ENCODE results near the gene ZNF48.

The ZNF48 gene

GRCh38 chr16:30407102-30407803 is 12.0 kb downstream of the ZNF48 start, which contains the start of gene ZNF771:
Gene ZNF771, plus strand, starts transcription at chr16:30407606. Its CDS starts 448 bp downstream, at chr16:30408054.
- peak; percentile 92 to 96 for DNase-seq (ENCODE audit: low read depth in 2 of 2)

GRCh38 chr16:30407804-30408534 is 12.7 kb downstream of the ZNF48 start:
- DNase-seq (ENCODE audit: low read depth in 2 of 2) = no peak

GRCh38 chr16:30409125-30410060 is 14.2 kb downstream of the ZNF48 start:
- DNase-seq (ENCODE audit: low read depth in 2 of 2) = peak; percentile 88 to 96

DNA sequence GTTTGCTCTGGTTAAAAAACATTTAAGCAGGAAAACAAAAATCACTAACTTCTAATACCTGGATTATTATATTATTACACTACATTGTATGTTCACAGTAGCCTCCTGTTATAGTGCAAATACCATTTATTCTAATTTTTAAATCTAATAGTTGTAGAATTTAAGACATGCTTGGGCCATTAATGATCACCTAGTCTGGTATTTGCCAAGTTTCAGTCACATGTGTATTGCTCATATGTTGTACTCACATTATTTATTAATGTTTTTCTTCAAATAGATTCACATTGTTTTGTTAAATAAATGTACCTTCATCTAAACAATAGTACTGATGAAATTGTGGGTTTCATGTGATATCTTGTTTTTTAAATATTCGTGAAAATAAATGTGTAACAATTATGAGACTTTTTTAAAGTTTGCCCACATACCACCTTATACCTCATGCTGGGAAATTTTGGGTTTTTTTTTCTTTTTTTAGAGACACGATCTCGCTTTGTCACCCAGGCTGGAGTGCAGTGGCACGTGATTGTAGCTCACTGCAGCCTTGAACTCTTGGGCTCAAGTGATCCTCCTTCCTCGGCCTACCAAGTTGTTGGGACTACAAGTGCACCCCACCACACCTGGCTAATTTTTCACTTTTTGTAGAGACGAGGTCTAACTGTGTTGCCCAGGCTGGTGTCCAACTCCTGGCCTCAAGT is 18.0 kb downstream of the ZNF48 start:
- DNase-seq (ENCODE audit: low read depth in 2 of 2) = no peak

DNA sequence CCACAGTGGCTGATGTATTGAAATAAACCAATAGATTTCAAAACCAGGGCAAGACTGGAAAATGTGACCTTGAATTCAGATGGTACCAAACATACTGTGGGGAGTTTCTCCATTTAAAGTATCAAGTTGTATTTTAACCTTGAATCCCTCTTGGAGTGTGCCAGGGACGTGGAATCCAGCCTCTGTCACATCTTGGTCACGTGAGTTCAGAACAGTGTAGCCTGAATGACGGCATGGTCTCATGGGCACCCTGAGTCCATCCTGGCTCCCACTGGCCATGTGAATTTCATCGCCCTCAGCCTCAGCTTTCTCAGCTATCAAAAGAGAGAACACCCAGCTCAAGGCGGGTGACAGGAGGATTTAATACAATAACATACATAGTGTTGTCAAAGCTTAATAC is 18.9 kb downstream of the ZNF48 start:
- no peak for DNase-seq (ENCODE audit: low read depth in 2 of 2)

- no peak for DNase-seq (ENCODE audit: low read depth in 2 of 2)
Measured at GRCh38 chr16:30416047-30416603, 20.9 kb downstream of the ZNF48 start.

DNA sequence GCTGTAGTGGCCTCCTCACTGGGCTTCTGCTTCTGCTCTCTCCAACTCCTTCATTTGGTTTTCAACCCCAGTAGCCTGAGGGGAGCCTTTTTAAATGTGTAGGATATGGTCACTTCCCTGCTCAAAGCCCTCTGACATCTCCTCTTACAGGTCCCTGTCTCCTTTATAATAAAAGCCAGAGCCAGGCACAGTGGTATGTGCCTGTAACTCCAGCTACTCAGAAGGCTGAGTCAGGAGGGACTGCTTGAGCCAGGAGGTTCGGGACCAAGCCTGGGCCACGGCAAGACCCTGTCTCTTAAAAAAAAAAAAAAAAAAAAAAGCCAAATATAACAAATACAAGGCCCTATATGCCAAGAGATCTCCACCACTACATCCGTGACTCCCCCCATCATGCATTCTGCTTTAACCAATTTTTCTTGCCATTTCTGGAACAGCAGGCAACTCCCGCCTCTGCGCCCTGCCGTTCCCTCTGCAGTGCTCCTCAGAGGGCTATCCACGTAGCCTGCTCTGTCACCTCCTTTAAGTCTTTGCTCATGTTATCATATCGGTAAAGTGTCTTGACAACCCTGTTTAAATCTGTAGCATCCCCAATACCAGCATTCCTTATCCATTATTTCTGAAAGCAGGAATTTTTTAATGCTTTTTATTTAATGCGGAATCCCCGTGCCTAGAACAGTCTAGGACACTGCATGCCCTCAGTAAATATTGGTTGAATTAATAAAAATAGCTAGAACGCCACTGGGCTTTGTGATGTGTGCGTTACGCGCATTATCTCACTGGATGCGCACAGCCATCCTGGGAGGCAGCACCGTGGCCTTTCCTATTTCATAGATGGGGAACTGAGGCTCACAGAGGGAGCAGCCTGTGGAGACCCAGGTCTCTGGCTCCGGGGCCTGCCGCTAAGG is 21.7 kb downstream of the ZNF48 start:
- no peak for DNase-seq (ENCODE audit: low read depth in 2 of 2)

DNA sequence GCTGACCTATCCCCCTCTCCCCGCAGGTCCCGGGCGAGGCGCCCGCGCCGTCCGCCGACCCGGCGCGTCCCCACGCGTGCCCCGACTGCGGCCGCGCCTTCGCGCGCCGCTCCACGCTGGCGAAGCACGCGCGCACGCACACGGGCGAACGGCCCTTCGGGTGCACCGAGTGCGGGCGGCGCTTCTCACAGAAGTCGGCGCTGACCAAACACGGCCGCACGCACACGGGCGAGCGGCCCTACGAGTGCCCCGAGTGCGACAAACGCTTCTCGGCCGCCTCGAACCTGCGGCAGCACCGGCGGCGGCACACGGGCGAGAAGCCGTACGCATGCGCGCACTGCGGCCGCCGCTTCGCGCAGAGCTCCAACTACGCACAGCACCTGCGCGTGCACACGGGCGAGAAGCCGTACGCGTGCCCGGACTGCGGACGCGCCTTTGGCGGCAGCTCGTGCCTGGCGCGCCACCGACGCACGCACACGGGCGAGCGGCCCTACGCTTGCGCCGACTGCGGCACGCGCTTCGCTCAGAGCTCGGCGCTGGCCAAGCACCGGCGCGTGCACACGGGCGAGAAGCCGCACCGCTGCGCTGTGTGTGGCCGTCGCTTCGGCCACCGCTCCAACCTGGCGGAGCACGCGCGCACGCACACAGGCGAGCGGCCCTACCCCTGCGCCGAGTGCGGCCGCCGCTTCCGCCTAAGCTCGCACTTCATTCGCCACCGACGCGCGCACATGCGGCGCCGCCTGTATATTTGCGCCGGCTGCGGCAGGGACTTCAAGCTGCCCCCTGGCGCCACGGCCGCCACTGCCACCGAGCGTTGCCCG is 22.5 kb downstream of the ZNF48 start:
- DNase-seq (ENCODE audit: low read depth in 2 of 2) = peak; percentile 81 to 84

GRCh38 chr16:30418350-30419181 is 23.3 kb downstream of the ZNF48 start:
- DNase-seq (ENCODE audit: low read depth in 2 of 2) = no peak

DNA sequence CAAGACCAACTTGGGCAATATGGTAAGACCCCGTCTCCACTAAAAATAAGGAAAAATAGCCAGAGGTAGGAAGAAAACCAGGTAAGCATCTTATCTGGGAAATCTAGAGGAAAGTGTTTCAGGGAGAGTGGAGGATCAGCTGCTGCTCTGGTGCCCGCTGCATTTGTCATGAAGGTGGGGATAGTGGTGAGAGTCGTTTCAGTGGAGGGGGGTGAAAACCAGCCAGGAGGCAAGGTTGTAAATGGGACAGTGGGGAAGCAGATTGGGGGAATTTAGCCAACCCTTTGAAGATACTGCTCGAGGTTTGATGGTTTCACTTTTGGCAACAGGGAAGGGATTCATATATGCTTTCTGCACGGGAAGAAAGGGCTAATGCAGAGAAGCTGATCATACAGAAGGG is 25.8 kb downstream of the ZNF48 start:
- DNase-seq (ENCODE audit: low read depth in 2 of 2) = no peak

GRCh38 chr16:30428055-30428454 is 32.8 kb downstream of the ZNF48 start:
- DNase-seq (ENCODE audit: low read depth in 2 of 2) = no peak

- no peak for DNase-seq (ENCODE audit: low read depth in 2 of 2)
Measured at GRCh38 chr16:30429418-30429677, 34.1 kb downstream of the ZNF48 start.

DNA sequence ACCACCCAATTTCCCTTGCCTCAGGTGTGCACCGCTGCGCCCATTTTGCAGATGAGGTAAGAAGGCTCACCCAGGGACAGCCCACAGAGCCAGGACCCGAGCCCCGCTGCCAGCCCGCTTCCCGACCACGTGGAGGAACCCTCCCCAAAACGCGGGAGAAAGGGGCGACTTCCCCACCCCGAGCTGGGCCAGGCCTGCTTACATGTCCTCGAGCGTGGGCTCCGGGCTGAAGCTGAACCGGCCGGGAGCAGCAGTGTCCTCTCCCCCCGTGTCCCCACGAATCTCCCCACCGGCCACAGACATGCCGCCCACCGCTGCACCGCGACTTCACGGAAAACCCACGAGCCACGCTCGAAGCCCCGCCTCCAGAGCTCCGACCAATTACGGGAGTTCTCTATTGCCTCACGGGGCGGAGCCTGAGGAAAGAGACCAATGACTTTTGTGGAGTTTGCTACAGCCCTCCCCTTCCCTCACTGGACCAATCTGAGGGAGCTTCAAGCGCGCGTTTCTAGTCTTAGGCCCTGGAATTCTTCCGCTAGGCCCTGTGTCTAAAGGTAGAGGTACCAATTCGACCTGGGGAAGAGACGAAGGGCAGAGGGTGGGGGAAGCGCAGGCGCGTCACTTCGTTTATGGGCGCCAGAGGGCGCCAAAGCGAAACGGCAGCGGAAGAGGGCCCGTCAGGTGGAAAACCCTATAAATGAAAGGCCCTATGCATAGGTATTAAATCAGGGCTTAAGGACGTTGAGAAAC is 34.6 kb downstream of the ZNF48 start, which contains the start of gene DCTPP1:
TSS of gene DCTPP1 (minus strand) at position 353 of the 750 bp plus-strand sequence. CDS start at position 303, 50 bp downstream.
- peak; percentile 90 to 96 for DNase-seq (ENCODE audit: low read depth in 2 of 2)

- DNase-seq (ENCODE audit: low read depth in 2 of 2) = no peak
Measured at GRCh38 chr16:30430428-30430970, 35.3 kb downstream of the ZNF48 start.

DNA sequence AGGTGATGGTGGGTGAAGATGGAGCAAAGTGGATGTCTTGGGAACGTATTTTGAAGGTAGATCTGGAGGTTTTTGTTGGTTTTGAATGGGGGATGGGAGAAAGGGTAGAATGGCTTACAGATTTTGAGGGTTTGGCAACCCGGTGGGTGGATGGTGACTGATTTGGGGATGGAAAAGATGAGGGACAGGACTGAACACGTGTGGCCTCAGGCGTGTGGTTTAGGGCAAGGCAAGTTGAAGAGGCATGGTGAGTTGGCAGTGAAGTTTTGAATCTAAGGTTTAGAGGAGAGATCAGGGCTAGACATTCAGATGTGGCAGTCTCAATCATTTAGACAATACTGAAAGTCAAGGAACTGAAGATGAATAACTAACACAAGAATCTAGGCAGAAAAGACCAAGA is 39.6 kb downstream of the ZNF48 start:
- DNase-seq (ENCODE audit: low read depth in 2 of 2) = peak; percentile 54 to 79

- DNase-seq (ENCODE audit: low read depth in 2 of 2) = no peak
Measured at GRCh38 chr16:30437511-30438046, 42.4 kb downstream of the ZNF48 start.

GRCh38 chr16:30438835-30439234 is 43.6 kb downstream of the ZNF48 start:
- no peak for DNase-seq (ENCODE audit: low read depth in 2 of 2)

Measured in stimulated activated CD4-positive, alpha-beta T cell treated with anti-CD3 and anti-CD28 coated beads, Interleukin-4, amount 100 ng/mL, for 48 hours (primary cell).